Dendritic cell treated with granulocyte-macrophage colony-stimulating factor and Interleukin-4, amounts not matched to agents 40 ng/mL and 50 ng/mL, for 4 days (primary cell): Measurements from ENCODE around the gene TMEM270.
"Not testable (repeated sequence)": the region's sequence is repeated elsewhere in the genome, so short reads cannot be mapped to it uniquely, and the experiment has no call there.

Experiments used
- H3K27ac Mint-ChIP-seq: one replicate; pipeline ENCODE4 v1.8.0; 2022; ENCODE audit warnings: mild to moderate bottlenecking, mixed read lengths
- H3K27me3 Mint-ChIP-seq: one replicate; pipeline ENCODE4 v1.8.0; 2022; ENCODE audit warnings: mild to moderate bottlenecking, mixed read lengths
- H3K36me3 Mint-ChIP-seq: one replicate; pipeline ENCODE4 v1.8.0; 2022; ENCODE audit warnings: low read depth, mixed read lengths
- H3K4me1 Mint-ChIP-seq: one replicate; pipeline ENCODE4 v1.8.0; 2022; ENCODE audit warnings: low read depth, mixed read lengths
- H3K4me3 Mint-ChIP-seq: one replicate; pipeline ENCODE4 v1.8.0; 2022; ENCODE audit warnings: mild to moderate bottlenecking, moderate library complexity, mixed read lengths
- H3K9me3 Mint-ChIP-seq: one replicate; pipeline ENCODE4 v1.8.0; 2022; ENCODE audit warnings: mixed read lengths
- intact Hi-C: fragments of 100-400 bp; cut with micrococcal nuclease; formaldehyde crosslinking; loops from one replicate; pipeline ENCODE4 v1.15.0; 2022

TMEM270 gene, protein sequence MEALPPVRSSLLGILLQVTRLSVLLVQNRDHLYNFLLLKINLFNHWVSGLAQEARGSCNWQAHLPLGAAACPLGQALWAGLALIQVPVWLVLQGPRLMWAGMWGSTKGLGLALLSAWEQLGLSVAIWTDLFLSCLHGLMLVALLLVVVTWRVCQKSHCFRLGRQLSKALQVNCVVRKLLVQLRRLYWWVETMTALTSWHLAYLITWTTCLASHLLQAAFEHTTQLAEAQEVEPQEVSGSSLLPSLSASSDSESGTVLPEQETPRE

DNA sequence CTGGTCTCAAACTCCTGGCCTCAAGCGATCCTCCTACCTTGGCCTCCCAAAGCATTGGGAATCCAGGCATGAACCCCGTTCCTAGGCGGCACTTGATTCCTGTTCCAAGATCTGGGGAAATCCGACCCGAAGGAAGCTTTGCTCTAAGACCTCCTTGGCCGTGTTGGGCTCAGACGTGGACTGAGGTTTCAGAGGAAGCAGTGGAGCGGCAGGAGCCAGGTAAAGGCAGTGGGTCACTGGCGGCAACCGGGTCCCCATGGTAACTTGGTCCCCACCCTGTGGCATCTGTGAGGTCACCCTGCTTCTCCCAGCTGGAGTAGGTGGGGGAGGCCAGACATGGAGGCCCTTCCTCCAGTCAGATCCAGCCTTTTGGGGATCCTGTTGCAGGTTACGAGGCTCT, at the start of gene TMEM270:
TMEM270 (plus strand) TSS at position 301 of the 400 bp plus-strand sequence; CDS start at position 337, 36 bp downstream.
- Mint-ChIP-seq H3K27ac (no peak within 1 kb of the TSS), H3K27me3 (peaks cover 46% of the 10 kb centered on the region), H3K4me1 (peaks cover 2% of the 10 kb centered on the region), H3K36me3 (no peaks in the 10 kb centered on the region), H3K9me3 (no peaks in the 10 kb centered on the region), H3K4me3 (no peak within 1 kb of the TSS)
- intact Hi-C loops, result no loop called here

DNA sequence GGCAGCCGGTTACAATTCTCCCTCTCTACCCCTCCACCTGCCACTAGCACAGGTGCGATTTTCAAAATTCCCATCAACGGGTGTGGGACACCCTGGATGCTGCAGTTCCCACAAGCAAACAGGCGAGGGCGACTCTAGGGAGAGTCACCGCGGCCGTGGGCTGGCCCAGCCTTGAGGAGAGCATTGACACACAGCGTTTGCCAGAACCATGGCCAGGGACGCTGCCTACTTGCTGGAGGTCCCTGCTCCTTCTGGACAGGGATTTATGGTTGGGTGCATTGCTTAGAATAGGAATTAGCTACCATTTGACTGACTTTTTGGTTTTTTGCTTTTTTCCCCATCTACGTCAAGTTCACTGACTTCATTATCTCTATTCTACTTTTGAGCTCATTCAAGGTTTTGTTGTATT, 49.2 kb upstream of the TMEM270 start:
- Mint-ChIP-seq H3K36me3 (no peaks in the 10 kb centered on the region), H3K4me3 (no peak overlapping the region), H3K4me1 (no peaks in the 10 kb centered on the region), H3K27me3 (peaks cover 34% of the 10 kb centered on the region), H3K9me3 (no peaks in the 10 kb centered on the region), H3K27ac (peak overlapping the region; percentile 28)
- intact Hi-C loops, result loop anchor here (1.0 kb wide), 1 partner anchor 44 kb away; no protein-coding TSS in a partner anchor

DNA sequence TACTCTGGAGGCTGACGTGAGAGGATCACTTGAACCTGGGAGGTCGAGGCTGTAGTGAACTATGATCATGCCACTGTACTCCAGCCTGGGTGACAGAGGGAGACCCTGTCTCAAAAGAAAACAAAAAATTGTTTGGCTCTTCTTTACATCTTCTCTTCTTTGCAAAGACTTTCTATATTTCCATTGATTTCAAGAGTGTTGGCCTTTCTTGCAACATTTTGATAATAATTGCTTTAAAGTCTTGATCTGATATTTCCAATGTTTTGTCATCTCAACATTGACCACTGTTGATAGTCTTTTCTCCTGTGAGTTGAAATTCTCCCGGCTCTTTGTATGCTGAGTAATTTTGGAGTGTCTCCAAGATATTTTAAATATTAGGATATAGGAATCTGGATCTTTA, 48.0 kb upstream of the TMEM270 start:
- Mint-ChIP-seq H3K27me3 (peaks cover 39% of the 10 kb centered on the region), H3K36me3 (no peaks in the 10 kb centered on the region), H3K4me3 (no peak overlapping the region), H3K27ac (no peak overlapping the region), H3K4me1 (peaks cover 7% of the 10 kb centered on the region), H3K9me3 (no peaks in the 10 kb centered on the region)
- intact Hi-C loops, result no loop called here

DNA sequence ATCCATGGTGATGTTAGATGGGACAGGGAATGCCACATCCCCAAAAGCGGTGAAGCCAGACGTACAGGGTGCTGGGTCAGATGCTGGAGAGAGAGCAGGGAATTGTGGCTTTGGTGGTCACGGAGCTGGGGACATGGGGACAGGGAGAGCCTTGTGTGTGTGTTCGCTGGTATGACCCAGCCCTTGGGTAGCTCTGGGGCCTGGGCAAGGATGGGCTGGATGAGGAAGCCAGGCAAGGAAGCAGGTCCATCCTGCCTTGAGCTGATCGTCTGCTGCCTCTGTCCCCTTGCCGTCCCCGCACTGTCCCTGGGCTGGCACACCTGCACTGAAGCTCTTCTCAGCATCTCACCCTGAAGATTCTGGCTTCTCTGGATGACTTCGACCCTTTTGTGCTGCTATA, 45.5 kb upstream of the TMEM270 start:
- intact Hi-C loops, result no loop called here
- H3K27me3 Mint-ChIP-seq, result peaks cover 45% of the 10 kb centered on the region
- no peak overlapping the region for H3K4me3 Mint-ChIP-seq
- no peaks in the 10 kb centered on the region for H3K9me3 Mint-ChIP-seq
- no peaks in the 10 kb centered on the region for H3K36me3 Mint-ChIP-seq
- H3K27ac Mint-ChIP-seq, result no peak overlapping the region
- peaks cover 13% of the 10 kb centered on the region for H3K4me1 Mint-ChIP-seq

DNA sequence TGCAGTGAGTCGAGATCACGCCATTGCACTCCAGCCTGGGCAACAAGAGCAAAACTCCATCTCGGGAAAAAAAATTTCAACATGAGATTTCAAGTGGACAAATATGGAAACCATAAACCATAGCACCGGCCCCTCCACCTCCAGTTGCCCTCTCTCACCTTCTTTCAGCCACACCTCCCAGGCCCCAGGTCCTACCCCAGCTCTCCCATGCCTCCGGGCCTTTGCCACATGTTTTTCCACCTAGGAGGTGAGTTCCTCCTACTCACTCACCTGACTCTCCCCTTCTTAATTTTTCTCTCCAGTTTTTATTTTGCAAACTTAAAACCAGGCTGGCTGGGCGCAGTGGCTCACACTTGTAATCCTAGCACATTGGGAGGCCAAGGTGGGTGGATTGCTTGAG, 43.8 kb upstream of the TMEM270 start:
- Mint-ChIP-seq H3K4me1 (peaks cover 20% of the 10 kb centered on the region), H3K27ac (peak overlapping the region; percentile 70)
- intact Hi-C loops, result no loop called here

DNA sequence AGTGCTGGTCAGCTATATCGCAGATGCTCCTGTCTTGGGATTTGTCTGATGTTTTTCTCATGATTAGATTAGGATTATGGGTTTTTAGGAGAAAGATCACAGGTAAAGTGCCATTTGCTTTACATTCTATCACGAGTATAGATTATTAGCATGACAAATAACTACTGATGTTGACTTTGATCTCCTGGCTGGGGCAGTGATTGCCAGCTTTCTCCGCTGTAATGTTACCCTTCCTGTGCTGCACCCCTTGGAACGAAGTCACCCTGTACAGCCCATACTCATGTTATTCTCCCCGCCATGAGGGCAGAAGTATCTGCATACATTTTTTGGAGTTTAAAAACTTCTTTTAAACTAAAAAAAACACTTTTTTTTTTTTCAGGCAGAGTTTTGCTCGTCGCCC, 40.9 kb upstream of the TMEM270 start:
- Mint-ChIP-seq H3K4me1 (peaks cover 45% of the 10 kb centered on the region), H3K9me3 (no peaks in the 10 kb centered on the region), H3K36me3 (no peaks in the 10 kb centered on the region), H3K27ac (no peak overlapping the region), H3K27me3 (peaks cover 47% of the 10 kb centered on the region), H3K4me3 (no peak overlapping the region)
- intact Hi-C loops, result no loop called here

More for the DNA sequence above, 43.8 kb upstream of the TMEM270 start:
- Mint-ChIP-seq H3K27me3 (peaks cover 43% of the 10 kb centered on the region), H3K36me3 (no peaks in the 10 kb centered on the region), H3K4me3 (no peak overlapping the region), H3K9me3 (no peaks in the 10 kb centered on the region)

DNA sequence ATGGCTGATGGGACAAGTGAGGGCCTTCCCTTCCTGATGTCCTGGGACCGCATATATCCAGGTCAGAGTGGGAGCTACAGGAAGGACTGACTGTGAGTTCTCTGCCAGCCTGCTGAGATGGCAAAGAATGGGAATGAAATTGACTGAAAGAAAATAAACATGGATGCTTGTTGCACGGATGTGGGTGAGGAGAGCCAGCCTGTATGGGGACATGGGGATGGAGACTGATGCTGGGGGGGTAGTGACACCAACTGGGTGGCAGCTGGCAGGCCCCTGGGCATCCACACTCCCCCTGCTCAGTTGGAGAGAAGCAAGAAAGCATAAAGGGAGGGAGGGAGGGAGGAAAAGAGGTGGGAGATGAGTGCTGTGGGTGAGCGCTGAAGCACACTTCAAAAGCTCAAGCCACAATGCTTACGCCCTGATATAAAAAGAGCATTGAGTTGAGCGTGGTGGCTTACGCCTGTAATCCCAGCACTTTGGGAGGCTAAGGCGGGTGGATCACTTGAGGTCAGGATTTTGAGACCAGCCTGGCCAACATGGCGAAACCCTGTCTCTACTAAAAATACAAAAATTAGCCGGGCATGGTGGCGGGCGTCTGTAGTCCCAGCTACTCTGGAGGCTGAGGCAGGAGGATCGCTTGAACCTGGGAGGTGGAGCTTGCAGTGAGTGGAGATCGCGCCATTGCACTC, 39.2 kb upstream of the TMEM270 start:
- H3K4me3 Mint-ChIP-seq, H3K9me3 Mint-ChIP-seq, intact Hi-C loops, H3K36me3 Mint-ChIP-seq: not testable (repeated sequence)
- Mint-ChIP-seq H3K27ac (peak overlapping the region; percentile 72), H3K4me1 (peaks cover 62% of the 10 kb centered on the region), H3K27me3 (peaks cover 38% of the 10 kb centered on the region)

DNA sequence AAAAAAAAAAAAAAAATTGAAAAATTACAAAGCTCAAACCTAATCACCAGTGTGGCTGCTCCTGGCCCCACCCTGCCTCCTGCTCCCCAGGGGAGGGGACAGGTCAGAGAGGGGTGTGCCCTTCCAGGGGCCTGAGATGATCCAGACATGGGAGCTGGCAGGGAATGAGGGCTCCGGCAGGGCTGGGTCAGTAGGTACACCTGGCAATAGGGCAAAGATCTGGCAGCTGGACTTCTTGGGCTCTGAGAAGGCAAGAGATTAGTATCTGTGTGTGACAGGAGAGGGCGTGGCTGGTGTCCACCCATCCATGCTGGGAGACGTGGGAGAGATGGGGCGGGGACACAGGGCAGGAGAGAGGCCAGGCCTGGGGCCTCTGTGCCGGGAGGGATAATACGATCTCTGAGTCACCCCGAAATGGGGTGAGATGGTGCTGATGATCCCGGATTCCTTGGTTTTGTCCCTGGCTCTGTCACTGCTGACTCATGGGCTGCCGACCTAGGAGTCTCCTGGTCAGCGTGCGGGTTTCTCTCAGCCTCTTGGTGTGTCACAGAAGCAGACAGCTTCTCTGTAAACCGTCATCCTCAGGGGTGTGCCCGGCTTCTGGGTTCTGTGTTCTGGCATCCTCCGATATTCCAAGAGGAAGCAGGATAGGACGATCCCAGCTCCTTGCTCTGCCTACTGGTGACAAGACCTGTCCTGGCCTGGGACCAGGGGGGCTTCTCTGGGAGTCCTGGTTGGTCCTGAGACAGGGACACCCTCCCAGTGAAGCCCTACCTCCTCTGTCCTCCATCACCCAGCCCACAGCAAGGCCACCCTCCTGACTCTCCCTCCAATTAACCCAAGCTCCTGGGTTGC, 38.4 kb upstream of the TMEM270 start:
- intact Hi-C loops, result no loop called here
- Mint-ChIP-seq H3K27me3 (peaks cover 32% of the 10 kb centered on the region), H3K4me3 (no peak overlapping the region)

DNA sequence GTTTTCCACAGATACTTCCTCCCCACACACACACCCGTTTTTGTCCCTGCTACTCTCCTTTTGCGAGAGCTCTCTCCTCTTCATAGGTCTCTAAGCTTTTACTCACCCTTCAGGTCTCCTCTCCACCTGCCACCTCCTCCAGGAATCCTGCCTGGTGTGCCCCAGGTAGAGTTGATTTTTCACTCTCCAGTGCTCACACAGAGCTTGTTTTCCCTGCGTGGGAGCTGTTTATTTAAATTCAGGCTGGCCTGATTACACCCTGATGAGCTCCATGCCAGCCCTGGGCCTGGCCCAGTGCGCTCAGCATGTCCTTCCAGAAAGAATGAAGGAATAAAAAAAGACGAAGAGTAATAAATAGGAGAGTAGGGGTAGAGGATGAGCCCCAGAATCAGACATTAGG, 37.7 kb upstream of the TMEM270 start:
- H3K27ac Mint-ChIP-seq, result peak overlapping the region; percentile 72
- H3K27me3 Mint-ChIP-seq, result peaks cover 29% of the 10 kb centered on the region
- H3K36me3 Mint-ChIP-seq, result no peaks in the 10 kb centered on the region
- peaks cover 68% of the 10 kb centered on the region for H3K4me1 Mint-ChIP-seq
- no peak overlapping the region for H3K4me3 Mint-ChIP-seq
- H3K9me3 Mint-ChIP-seq, result no peaks in the 10 kb centered on the region
- intact Hi-C loops, result no loop called here

More for the DNA sequence above, 38.4 kb upstream of the TMEM270 start:
- Mint-ChIP-seq H3K36me3 (no peaks in the 10 kb centered on the region), H3K27ac (peak overlapping the region; percentile 72), H3K9me3 (no peaks in the 10 kb centered on the region), H3K4me1 (peaks cover 65% of the 10 kb centered on the region)

DNA sequence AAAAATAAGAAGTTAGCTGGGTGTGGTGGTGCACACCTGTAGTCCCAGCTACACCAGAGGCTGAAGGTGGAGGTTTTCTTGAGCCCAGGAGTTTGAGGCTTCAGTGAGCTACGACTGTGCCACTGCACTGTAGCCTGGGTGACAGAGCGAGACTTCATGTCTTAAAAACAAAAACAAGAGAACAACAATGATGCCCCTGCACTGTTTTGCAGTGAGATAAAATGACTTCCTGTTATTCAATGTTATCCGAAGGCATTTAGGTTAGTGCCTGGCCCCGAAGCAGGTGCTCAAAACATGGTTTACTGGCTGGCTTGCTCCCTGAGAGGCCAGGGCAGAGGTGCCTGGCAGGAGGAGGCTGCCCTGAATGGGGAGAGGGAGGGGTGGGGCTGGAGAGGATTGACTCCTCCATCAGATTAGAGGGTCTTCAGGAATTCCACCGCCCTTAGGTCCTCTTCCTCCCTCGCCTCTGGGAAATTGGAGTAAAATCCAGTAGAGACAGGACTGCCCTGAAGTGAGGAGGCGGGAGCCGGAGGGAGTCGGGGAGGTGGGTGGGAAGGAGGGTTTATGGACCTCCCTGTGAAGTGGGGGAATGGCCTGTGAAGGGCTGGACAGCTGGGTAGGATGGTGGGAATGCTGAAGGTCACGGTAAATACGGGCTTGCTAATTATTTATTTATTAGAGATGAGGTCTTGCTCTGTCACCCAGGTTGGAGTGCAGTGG, 36.9 kb upstream of the TMEM270 start:
- Mint-ChIP-seq H3K9me3 (no peaks in the 10 kb centered on the region), H3K27me3 (peaks cover 29% of the 10 kb centered on the region), H3K4me3 (no peak overlapping the region), H3K4me1 (peaks cover 72% of the 10 kb centered on the region), H3K27ac (peak overlapping the region; percentile 72), H3K36me3 (no peaks in the 10 kb centered on the region)
- intact Hi-C loops, result no loop called here

DNA sequence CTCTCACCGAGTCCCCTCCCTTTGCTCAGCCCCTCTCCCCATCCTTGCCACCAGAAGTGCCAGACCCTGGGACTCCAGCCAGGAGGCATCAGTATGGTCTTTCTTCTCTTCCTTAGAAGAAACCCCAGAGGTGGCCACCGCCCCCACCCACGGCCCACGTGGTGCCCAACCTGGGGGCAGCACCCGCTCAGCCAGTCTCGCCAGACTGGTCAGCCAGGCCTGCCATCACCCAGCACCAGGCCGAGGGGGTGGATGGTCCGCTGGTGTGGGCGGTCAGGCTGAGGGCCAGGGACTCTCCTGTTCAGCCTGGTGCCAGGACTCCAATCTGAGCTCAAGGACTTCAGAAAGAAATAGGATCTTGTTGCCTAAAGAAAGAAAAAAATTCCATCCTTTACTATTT, 36.0 kb upstream of the TMEM270 start:
- Mint-ChIP-seq H3K27ac (peak overlapping the region; percentile 98), H3K27me3 (peaks cover 34% of the 10 kb centered on the region), H3K9me3 (no peaks in the 10 kb centered on the region), H3K4me1 (peaks cover 81% of the 10 kb centered on the region), H3K4me3 (no peak overlapping the region), H3K36me3 (no peaks in the 10 kb centered on the region)
- intact Hi-C loops, result no loop called here

DNA sequence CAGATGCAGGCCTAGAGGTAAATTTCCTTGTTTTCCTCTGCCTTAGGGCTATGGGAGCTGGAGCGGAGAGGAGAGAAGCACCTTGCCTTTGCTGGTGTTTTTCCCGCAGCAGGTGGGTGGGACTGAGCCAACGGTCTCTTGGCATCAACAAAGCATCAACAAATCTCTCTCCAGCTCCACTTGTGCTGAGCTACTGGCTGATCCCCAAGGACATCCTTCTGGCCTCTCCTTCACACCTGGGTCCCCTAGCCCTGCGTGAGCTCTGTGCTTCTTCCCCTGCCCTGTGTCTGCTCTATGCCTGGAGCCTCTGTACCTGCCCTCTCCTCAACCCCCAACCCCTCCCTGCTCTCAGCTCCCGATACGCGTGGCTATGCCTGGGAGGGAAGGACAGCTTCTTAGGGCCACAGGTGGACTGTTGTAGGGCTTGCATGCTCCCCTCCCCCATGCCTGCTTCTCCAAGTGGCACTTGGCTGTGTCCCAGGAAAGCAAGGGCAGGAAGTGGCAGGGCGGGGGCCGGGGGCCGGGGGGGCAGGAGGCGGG, 33.3 kb upstream of the TMEM270 start:
- H3K4me1 Mint-ChIP-seq, result peaks cover 97% of the 10 kb centered on the region
- no peaks in the 10 kb centered on the region for H3K9me3 Mint-ChIP-seq
- H3K36me3 Mint-ChIP-seq, result no peaks in the 10 kb centered on the region
- H3K27me3 Mint-ChIP-seq, result peaks cover 45% of the 10 kb centered on the region
- intact Hi-C loops, result loop anchor here (2.0 kb wide), 1 partner anchor 27 kb away; no protein-coding TSS in a partner anchor
- H3K27ac Mint-ChIP-seq, result peak overlapping the region; percentile 98
- peak overlapping the region; percentile 49 for H3K4me3 Mint-ChIP-seq

DNA sequence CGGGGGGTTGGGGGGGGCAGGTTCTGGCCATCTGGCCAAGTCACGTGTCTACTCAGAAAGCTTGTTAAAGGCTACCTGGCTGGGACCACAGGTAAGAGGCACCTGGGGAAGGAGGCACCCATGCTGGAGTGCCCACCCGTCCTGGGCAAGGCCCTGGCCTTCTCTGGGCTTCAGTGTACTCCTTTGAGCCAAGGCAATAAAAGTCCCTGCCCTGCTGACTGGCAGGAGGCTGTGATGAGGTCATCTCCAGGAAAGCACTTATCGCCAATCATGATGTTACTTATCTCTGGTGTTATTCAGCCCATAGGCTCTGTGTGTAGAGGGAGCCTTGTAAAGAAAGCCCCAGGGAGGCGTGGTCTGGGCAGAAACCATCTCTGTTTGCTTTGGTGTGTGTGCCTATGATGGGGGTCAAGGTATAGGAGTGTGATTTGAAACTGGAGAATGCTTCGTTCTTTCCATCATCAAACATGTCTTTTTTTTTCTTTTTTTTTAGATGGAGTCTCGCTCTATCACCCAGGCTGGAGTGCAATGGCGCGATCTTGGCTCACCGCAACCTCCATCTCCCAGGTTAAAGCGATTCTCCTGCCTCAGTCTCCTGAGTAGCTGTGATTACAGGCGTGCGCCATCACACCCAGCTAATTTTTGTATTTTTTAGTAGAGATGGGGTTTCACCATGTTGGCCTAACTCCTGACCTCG, 32.7 kb upstream of the TMEM270 start:
- peaks cover 97% of the 10 kb centered on the region for H3K4me1 Mint-ChIP-seq
- peak overlapping the region; percentile 98 for H3K27ac Mint-ChIP-seq
- no peak overlapping the region for H3K4me3 Mint-ChIP-seq
- H3K27me3 Mint-ChIP-seq, result peaks cover 39% of the 10 kb centered on the region
- H3K36me3 Mint-ChIP-seq, result no peaks in the 10 kb centered on the region
- H3K9me3 Mint-ChIP-seq, result no peaks in the 10 kb centered on the region
- intact Hi-C loops, result no loop called here
